Endothelial cell of umbilical vein (primary cell): ENCODE measurements around the gene HDAC9.

ENCODE experiments used
- CTCF ChIP-seq, 2 donors: IDR thresholded peaks; 1 replicate in 1 of 2; 2 replicates in 1 of 2; pipeline ENCODE4 v1.5.1; 2011; ENCODE audit warnings: low read length in 2 of 2, mild to moderate bottlenecking in 2 of 2, moderate library complexity in 2 of 2, control low read depth in 1 of 2, inconsistent platforms in 1 of 2, low read depth in 1 of 2; ENCODE audit not compliant: insufficient read depth in 1 of 2; ENCODE audit errors: extremely low read depth in 1 of 2
- EZH2 ChIP-seq: IDR thresholded peaks from 2 replicates; pipeline ENCODE4 v1.6.1; 2012; ENCODE audit warnings: borderline replicate concordance, low read depth, mild to moderate bottlenecking, moderate library complexity, low read length, inconsistent platforms; ENCODE audit not compliant: severe bottlenecking
- GATA2 ChIP-seq: IDR thresholded peaks from 2 replicates; pipeline ENCODE4 v1.7.0; 2011; ENCODE audit warnings: low read depth, mild to moderate bottlenecking, moderate library complexity, mixed read lengths, low read length; ENCODE audit not compliant: insufficient read length, insufficient read depth
- JUN ChIP-seq: IDR thresholded peaks from 2 replicates; pipeline ENCODE4 v1.6.1; 2011; ENCODE audit warnings: borderline replicate concordance, low read depth; ENCODE audit not compliant: insufficient read length, insufficient read depth
- MAX ChIP-seq: IDR thresholded peaks from 2 replicates; pipeline ENCODE4 v1.6.1; 2011; ENCODE audit not compliant: insufficient read depth, insufficient read length
- MYC ChIP-seq: IDR thresholded peaks from one replicate; pipeline ENCODE4 v1.6.1; 2011; ENCODE audit warnings: mild to moderate bottlenecking, low read depth, low read length
- POLR2A ChIP-seq: IDR thresholded peaks from 2 replicates; pipeline ENCODE4 v1.6.1; 2012; ENCODE audit warnings: low read depth, mild to moderate bottlenecking, control low read depth, low read length
- POLR2AphosphoS5 ChIP-seq: IDR thresholded peaks from 2 replicates; pipeline ENCODE4 v1.6.1; 2012; ENCODE audit warnings: low read depth, mild to moderate bottlenecking, control low read depth, low read length, moderate library complexity; ENCODE audit not compliant: insufficient read depth

- TF ChIP-seq CTCF (IDR thresholded peaks at IDR 0.05; ENCODE audit: extremely low read depth in 1 of 2, insufficient read depth in 1 of 2, low read depth in 1 of 2, low read length in 2 of 2) (no peak), POLR2A (no peak), MAX (no peak), POLR2AphosphoS5 (no peak), JUN (no peak), MYC (no peak), EZH2 (no peak), GATA2 (no peak)
Measured at GRCh38 chr7:18494821-18495408, 634 bp upstream of the HDAC9 start.
